KMS-11 (cell line): ENCODE results near the gene TP63.

Experiments
- H2AFZ ChIP-seq: fragments of 200-600 bp; sonication (generic); 2 replicates; pipeline ENCODE4 v1.6.1; 2016; ENCODE audit warnings: antibody characterized with exemption, mixed run types, low read depth
- H3K27ac ChIP-seq: fragments of 200-600 bp; sonication (generic); 2 replicates; pipeline ENCODE4 v1.6.1; 2016; ENCODE audit warnings: mild to moderate bottlenecking, mixed run types
- H3K27me3 ChIP-seq: fragments of 200-600 bp; sonication (generic); 2 replicates; pipeline ENCODE4 v1.6.1; 2017; ENCODE audit warnings: mild to moderate bottlenecking, low read depth, mixed run types, moderate library complexity; ENCODE audit not compliant: insufficient read depth
- H3K36me3 ChIP-seq: fragments of 200-600 bp; sonication (generic); 2 replicates; pipeline ENCODE4 v1.6.1; 2017; ENCODE audit warnings: mild to moderate bottlenecking, mixed run types; ENCODE audit not compliant: insufficient read depth
- H3K4me1 ChIP-seq: fragments of 200-600 bp; sonication (generic); 2 replicates; pipeline ENCODE4 v1.6.1; 2016; ENCODE audit warnings: mild to moderate bottlenecking, low read depth, mixed run types; ENCODE audit not compliant: poor library complexity, severe bottlenecking
- H3K4me2 ChIP-seq: fragments of 200-600 bp; sonication (generic); 2 replicates; pipeline ENCODE4 v1.7.0; 2016; ENCODE audit warnings: mild to moderate bottlenecking, mixed run types
- H3K4me3 ChIP-seq: fragments of 200-600 bp; sonication (generic); IDR thresholded peaks from 2 replicates; pipeline ENCODE4 v1.6.1; 2017; ENCODE audit warnings: low read depth, low read length, mixed read lengths; ENCODE audit not compliant: insufficient read depth
- H3K79me2 ChIP-seq: fragments of 200-600 bp; sonication (generic); 2 replicates; pipeline ENCODE4 v1.6.1; 2016; ENCODE audit warnings: low read depth, mixed run types; ENCODE audit not compliant: insufficient read depth
- H3K9ac ChIP-seq: fragments of 200-600 bp; sonication (generic); 2 replicates; pipeline ENCODE4 v1.6.1; 2016; ENCODE audit warnings: mild to moderate bottlenecking, mixed run types
- H4K20me1 ChIP-seq: fragments of 200-600 bp; sonication (generic); 2 replicates; pipeline ENCODE4 v1.6.1; 2016; ENCODE audit warnings: mild to moderate bottlenecking, mixed run types; ENCODE audit not compliant: insufficient read depth
- TF ChIP-seq, protein P1 (sequence below): fragments of 200-600 bp; sonication (generic); conservative IDR thresholded peaks from 2 replicates; pipeline ENCODE4 v1.6.1; 2017; ENCODE audit warnings: low read depth, mild to moderate bottlenecking, antibody characterized with exemption, low read length, moderate library complexity, mixed read lengths

The TP63 gene

GRCh38 chr3:189841473-189842205 is 210.4 kb downstream of the TP63 start:
- H3K9ac ChIP-seq = no peak overlapping the region
- TF ChIP-seq, protein P1, sequence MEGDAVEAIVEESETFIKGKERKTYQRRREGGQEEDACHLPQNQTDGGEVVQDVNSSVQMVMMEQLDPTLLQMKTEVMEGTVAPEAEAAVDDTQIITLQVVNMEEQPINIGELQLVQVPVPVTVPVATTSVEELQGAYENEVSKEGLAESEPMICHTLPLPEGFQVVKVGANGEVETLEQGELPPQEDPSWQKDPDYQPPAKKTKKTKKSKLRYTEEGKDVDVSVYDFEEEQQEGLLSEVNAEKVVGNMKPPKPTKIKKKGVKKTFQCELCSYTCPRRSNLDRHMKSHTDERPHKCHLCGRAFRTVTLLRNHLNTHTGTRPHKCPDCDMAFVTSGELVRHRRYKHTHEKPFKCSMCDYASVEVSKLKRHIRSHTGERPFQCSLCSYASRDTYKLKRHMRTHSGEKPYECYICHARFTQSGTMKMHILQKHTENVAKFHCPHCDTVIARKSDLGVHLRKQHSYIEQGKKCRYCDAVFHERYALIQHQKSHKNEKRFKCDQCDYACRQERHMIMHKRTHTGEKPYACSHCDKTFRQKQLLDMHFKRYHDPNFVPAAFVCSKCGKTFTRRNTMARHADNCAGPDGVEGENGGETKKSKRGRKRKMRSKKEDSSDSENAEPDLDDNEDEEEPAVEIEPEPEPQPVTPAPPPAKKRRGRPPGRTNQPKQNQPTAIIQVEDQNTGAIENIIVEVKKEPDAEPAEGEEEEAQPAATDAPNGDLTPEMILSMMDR = no peak
- H3K4me2 ChIP-seq = no peak overlapping the region
- H3K4me1 ChIP-seq = no peaks in the 10 kb centered on the region
- H4K20me1 ChIP-seq = no peaks in the 10 kb centered on the region
- H3K27ac ChIP-seq = no peak overlapping the region
- no peaks in the 10 kb centered on the region for H3K36me3 ChIP-seq
- no peaks in the 10 kb centered on the region for H3K27me3 ChIP-seq
- no peak overlapping the region for H3K4me3 ChIP-seq
- no peaks in the 10 kb centered on the region for H3K79me2 ChIP-seq
- H2AFZ ChIP-seq = no peak overlapping the region

- no peaks in the 10 kb centered on the region for H4K20me1 ChIP-seq
- no peak overlapping the region for H3K9ac ChIP-seq
- no peaks in the 10 kb centered on the region for H3K4me1 ChIP-seq
- TF ChIP-seq, protein P1 = no peak
- H3K27me3 ChIP-seq = no peaks in the 10 kb centered on the region
- H3K79me2 ChIP-seq = no peaks in the 10 kb centered on the region
- H2AFZ ChIP-seq = no peak overlapping the region
- no peak overlapping the region for H3K4me3 ChIP-seq
- no peaks in the 10 kb centered on the region for H3K36me3 ChIP-seq
- no peak overlapping the region for H3K4me2 ChIP-seq
- no peak overlapping the region for H3K27ac ChIP-seq
Observed at GRCh38 chr3:189842681-189843602, 211.8 kb downstream of the TP63 start.

GRCh38 chr3:189845069-189845468 is 213.9 kb downstream of the TP63 start:
- Histone ChIP-seq H3K4me2 (no peak overlapping the region), H3K79me2 (no peaks in the 10 kb centered on the region), H3K4me1 (no peaks in the 10 kb centered on the region), H4K20me1 (no peaks in the 10 kb centered on the region), H3K36me3 (no peaks in the 10 kb centered on the region), H3K4me3 (no peak overlapping the region), H2AFZ (no peak overlapping the region), H3K27me3 (no peaks in the 10 kb centered on the region), H3K27ac (no peak overlapping the region), H3K9ac (no peak overlapping the region)
- TF ChIP-seq, protein P1 = no peak

- H3K27ac ChIP-seq = no peak overlapping the region
- no peaks in the 10 kb centered on the region for H3K79me2 ChIP-seq
- H2AFZ ChIP-seq = no peak overlapping the region
- no peaks in the 10 kb centered on the region for H3K36me3 ChIP-seq
- no peaks in the 10 kb centered on the region for H4K20me1 ChIP-seq
- no peak overlapping the region for H3K4me2 ChIP-seq
- no peak overlapping the region for H3K4me3 ChIP-seq
- no peaks in the 10 kb centered on the region for H3K4me1 ChIP-seq
- TF ChIP-seq, protein P1 = no peak
- no peak overlapping the region for H3K9ac ChIP-seq
- no peaks in the 10 kb centered on the region for H3K27me3 ChIP-seq
Observed at GRCh38 chr3:189848395-189849040, 217.3 kb downstream of the TP63 start.
